Gastrocnemius medialis (tissue), 4 donors: ENCODE data around the gene TLE4.

Experiments used
- CTCF ChIP-seq, 5 experiments: fragments of 450-650 bp in 3 of 5; fragments of 200-600 bp in 2 of 5; sonication (generic) in 2 of 5; IDR thresholded peaks in 4 of 5; conservative IDR thresholded peaks in 1 of 5; 1 replicate in 4 of 5; 2 replicates in 1 of 5; pipeline ENCODE4 v1.5.1; 2016 to 2019; ENCODE audit warnings: antibody characterized with exemption in 5 of 5, mild to moderate bottlenecking in 3 of 5, moderate library complexity in 3 of 5
- POLR2A ChIP-seq, 2 donors: fragments of 450-650 bp; IDR thresholded peaks; one replicate each; pipeline ENCODE4 v1.6.1; 2017; ENCODE audit warnings: antibody characterized with exemption in 2 of 2, mild to moderate bottlenecking in 2 of 2, moderate library complexity in 2 of 2

DNA sequence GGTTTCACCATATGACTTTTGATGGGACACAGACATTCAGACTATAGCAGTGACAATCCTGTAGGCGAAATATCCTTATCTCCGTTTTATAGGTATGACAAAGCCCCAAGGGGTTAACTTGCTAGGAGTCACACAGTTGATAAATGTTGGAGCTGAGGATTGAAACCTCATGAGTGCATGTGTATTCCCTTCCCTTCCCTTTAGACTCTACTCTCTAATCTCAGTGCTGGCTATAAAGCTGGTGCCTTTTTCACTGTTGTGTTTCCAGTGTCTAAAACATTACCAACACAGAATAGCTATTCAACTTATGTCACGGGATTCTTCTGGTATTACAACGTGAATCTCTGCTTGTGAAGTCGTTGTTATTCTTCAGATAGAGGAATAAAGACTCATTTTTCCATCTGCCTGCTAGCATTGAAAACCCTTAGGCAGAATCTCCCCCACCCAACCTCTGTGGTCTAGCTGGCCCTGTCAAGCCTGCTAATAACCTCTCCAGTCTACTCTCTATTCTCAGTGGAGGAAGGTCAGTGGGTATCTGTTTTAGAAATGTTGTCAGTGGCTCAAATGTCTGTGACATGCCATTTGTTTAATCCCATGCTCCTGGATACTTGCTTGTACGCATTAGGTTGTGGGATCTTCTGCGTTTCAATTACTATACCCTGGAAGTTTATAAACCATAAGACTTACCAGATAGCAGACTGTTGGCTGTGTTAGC is 121.2 kb downstream of the TLE4 start:
- TF ChIP-seq CTCF (IDR thresholded peaks at IDR 0.05 in 4 of 5, conservative IDR thresholded peaks at IDR 0.05 in 1 of 5) (no peak), POLR2A (IDR thresholded peaks at IDR 0.05) (no peak)
